IPS-NIHi7 (cell line): ENCODE results near the gene ROBO1.

Source experiments
- DNase-seq: peaks from one replicate; pipeline ENCODE4 v3.0.0; 2012; ENCODE audit warnings: mixed read lengths; ENCODE audit errors: extremely low spot score

ROBO1 gene

GRCh38 chr3:79167651-79168416 is 600.0 kb downstream of the ROBO1 start:
- DNase-seq = peak; percentile 16

GRCh38 chr3:79162653-79163052 is 605.1 kb downstream of the ROBO1 start:
- no peak for DNase-seq

GRCh38 chr3:79161941-79162340 is 605.9 kb downstream of the ROBO1 start:
- no peak for DNase-seq

GRCh38 chr3:79160421-79160820 is 607.4 kb downstream of the ROBO1 start:
- no peak for DNase-seq

- no peak for DNase-seq
Observed at GRCh38 chr3:79159736-79160135, 608.1 kb downstream of the ROBO1 start.

- DNase-seq = no peak
Observed at GRCh38 chr3:79157191-79157590, 610.6 kb downstream of the ROBO1 start.

GRCh38 chr3:79154865-79155264 is 612.9 kb downstream of the ROBO1 start:
- DNase-seq = no peak

- no peak for DNase-seq
Observed at GRCh38 chr3:79148786-79149185, 619.0 kb downstream of the ROBO1 start.

GRCh38 chr3:79146024-79146423 is 621.8 kb downstream of the ROBO1 start:
- no peak for DNase-seq

GRCh38 chr3:79140708-79141107 is 627.1 kb downstream of the ROBO1 start:
- no peak for DNase-seq

GRCh38 chr3:79139395-79140068 is 628.3 kb downstream of the ROBO1 start:
- no peak for DNase-seq

- peak; percentile 14 for DNase-seq
Observed at GRCh38 chr3:79125313-79125984, 642.3 kb downstream of the ROBO1 start.

- DNase-seq = no peak
Observed at GRCh38 chr3:79115458-79115857, 652.3 kb downstream of the ROBO1 start.

GRCh38 chr3:79113876-79114275 is 653.9 kb downstream of the ROBO1 start:
- no peak for DNase-seq

- no peak for DNase-seq
Observed at GRCh38 chr3:79111375-79112052, 656.3 kb downstream of the ROBO1 start.

- DNase-seq = no peak
Observed at GRCh38 chr3:79109754-79110153, 658.0 kb downstream of the ROBO1 start.

- no peak for DNase-seq
Observed at GRCh38 chr3:79103307-79103706, 664.5 kb downstream of the ROBO1 start.

GRCh38 chr3:79097964-79098660 is 669.7 kb downstream of the ROBO1 start:
- DNase-seq = no peak

GRCh38 chr3:79094654-79095053 is 673.1 kb downstream of the ROBO1 start:
- DNase-seq = no peak

- DNase-seq = peak; percentile 59
Observed at GRCh38 chr3:79086514-79086913, 681.3 kb downstream of the ROBO1 start.

GRCh38 chr3:79085171-79085570 is 682.6 kb downstream of the ROBO1 start:
- DNase-seq = no peak

- no peak for DNase-seq
Observed at GRCh38 chr3:79081335-79081734, 686.5 kb downstream of the ROBO1 start.
